ENCODE results near the gene LSR.

LSR gene

GRCh38 chr19:35310331-35310730 lies 61.5 kb downstream of the LSR start:
- TF ChIP-seq CTCF (IDR thresholded peaks at IDR 0.05; ENCODE audit: low read depth, low read length) (no peak), MAX (IDR thresholded peaks at IDR 0.05; ENCODE audit: low read depth, low read length) (no peak), POLR2A (IDR thresholded peaks at IDR 0.05; ENCODE audit: extremely low read depth, insufficient read length) (no peak), MYC (IDR thresholded peaks at IDR 0.05; ENCODE audit: low read depth, low read length) (no peak)
- DNase-seq (ENCODE audit: low read depth), result no peak
- H3K4me3 ChIP-seq (ENCODE audit: low read depth, low read length), result no peak overlapping the region

GRCh38 chr19:35310811-35311465 lies 62.1 kb downstream of the LSR start:
- no peak overlapping the region for H3K4me3 ChIP-seq (ENCODE audit: low read depth, low read length)
- no peak for DNase-seq (ENCODE audit: low read depth)
- TF ChIP-seq MYC (IDR thresholded peaks at IDR 0.05; ENCODE audit: low read depth, low read length), result no peak
- no peak for TF ChIP-seq MAX (IDR thresholded peaks at IDR 0.05; ENCODE audit: low read depth, low read length)
- TF ChIP-seq CTCF (IDR thresholded peaks at IDR 0.05; ENCODE audit: low read depth, low read length), result no peak
- TF ChIP-seq POLR2A (IDR thresholded peaks at IDR 0.05; ENCODE audit: extremely low read depth, insufficient read length), result no peak

GRCh38 chr19:35311901-35312665 lies 63.3 kb downstream of the LSR start:
- no peak overlapping the region for H3K4me3 ChIP-seq (ENCODE audit: low read depth, low read length)
- TF ChIP-seq MAX (IDR thresholded peaks at IDR 0.05; ENCODE audit: low read depth, low read length), result no peak
- no peak for TF ChIP-seq CTCF (IDR thresholded peaks at IDR 0.05; ENCODE audit: low read depth, low read length)
- TF ChIP-seq MYC (IDR thresholded peaks at IDR 0.05; ENCODE audit: low read depth, low read length), result no peak
- no peak for TF ChIP-seq POLR2A (IDR thresholded peaks at IDR 0.05; ENCODE audit: extremely low read depth, insufficient read length)
- DNase-seq (ENCODE audit: low read depth), result no peak

- TF ChIP-seq POLR2A (IDR thresholded peaks at IDR 0.05; ENCODE audit: extremely low read depth, insufficient read length) (no peak), MAX (IDR thresholded peaks at IDR 0.05; ENCODE audit: low read depth, low read length) (no peak), CTCF (IDR thresholded peaks at IDR 0.05; ENCODE audit: low read depth, low read length) (no peak), MYC (IDR thresholded peaks at IDR 0.05; ENCODE audit: low read depth, low read length) (no peak)
- no peak overlapping the region for H3K4me3 ChIP-seq (ENCODE audit: low read depth, low read length)
- DNase-seq (ENCODE audit: low read depth), result no peak
These were observed 64.8 kb downstream of the LSR start for GRCh38 chr19:35313587-35313986.

GRCh38 chr19:35314031-35314430 lies 65.2 kb downstream of the LSR start:
- no peak for DNase-seq (ENCODE audit: low read depth)
- H3K4me3 ChIP-seq (ENCODE audit: low read depth, low read length), result no peak overlapping the region
- TF ChIP-seq CTCF (IDR thresholded peaks at IDR 0.05; ENCODE audit: low read depth, low read length), result no peak
- no peak for TF ChIP-seq MYC (IDR thresholded peaks at IDR 0.05; ENCODE audit: low read depth, low read length)
- no peak for TF ChIP-seq MAX (IDR thresholded peaks at IDR 0.05; ENCODE audit: low read depth, low read length)
- TF ChIP-seq POLR2A (IDR thresholded peaks at IDR 0.05; ENCODE audit: extremely low read depth, insufficient read length), result no peak

All from NB4 (cell line).